Measurements from ENCODE around the gene LIPE. TPM values are rescaled to one million over a fixed set of nuclear protein-coding genes. Genes with fewer than 3 reads are reported as not detected.

Gene LIPE
- total RNA-seq, 1 donor from 2014 or later: 55.8 TPM

DNA sequence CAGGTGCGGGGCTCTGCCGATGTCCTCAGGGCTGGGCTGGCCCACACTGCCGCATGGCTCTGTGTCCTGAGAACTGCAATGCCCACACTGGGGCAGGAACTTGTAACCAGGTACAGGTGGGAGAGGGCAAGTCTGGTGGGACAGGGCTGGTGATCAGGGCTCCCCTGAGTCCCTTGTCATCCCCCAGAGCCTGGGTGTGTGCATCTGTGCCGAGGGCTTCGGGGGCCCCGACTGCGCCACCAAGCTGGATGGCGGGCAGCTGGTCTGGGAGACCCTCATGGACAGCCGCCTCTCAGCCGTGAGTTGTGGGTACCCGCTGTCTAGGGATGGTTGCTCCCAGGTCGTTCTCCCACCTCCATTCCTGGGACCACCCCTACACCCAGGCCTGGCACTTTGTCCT, 71.3 kb downstream of the LIPE start:
- H3K4me1 ChIP-seq: no peaks in the 10 kb centered on the region
- H3K9me3 ChIP-seq (replicated peaks): no peaks in the 10 kb centered on the region
- no peak overlapping the region for H3K27ac ChIP-seq (replicated peaks)
- H3K36me3 ChIP-seq: peaks cover 93% of the 10 kb centered on the region
- no peaks in the 10 kb centered on the region for H3K27me3 ChIP-seq (ENCODE audit: low read depth)
- intact Hi-C loops (cut with micrococcal nuclease): no loop called here
- no peak for DNase-seq
- TF ChIP-seq, protein P1, sequence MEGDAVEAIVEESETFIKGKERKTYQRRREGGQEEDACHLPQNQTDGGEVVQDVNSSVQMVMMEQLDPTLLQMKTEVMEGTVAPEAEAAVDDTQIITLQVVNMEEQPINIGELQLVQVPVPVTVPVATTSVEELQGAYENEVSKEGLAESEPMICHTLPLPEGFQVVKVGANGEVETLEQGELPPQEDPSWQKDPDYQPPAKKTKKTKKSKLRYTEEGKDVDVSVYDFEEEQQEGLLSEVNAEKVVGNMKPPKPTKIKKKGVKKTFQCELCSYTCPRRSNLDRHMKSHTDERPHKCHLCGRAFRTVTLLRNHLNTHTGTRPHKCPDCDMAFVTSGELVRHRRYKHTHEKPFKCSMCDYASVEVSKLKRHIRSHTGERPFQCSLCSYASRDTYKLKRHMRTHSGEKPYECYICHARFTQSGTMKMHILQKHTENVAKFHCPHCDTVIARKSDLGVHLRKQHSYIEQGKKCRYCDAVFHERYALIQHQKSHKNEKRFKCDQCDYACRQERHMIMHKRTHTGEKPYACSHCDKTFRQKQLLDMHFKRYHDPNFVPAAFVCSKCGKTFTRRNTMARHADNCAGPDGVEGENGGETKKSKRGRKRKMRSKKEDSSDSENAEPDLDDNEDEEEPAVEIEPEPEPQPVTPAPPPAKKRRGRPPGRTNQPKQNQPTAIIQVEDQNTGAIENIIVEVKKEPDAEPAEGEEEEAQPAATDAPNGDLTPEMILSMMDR (IDR thresholded peaks at IDR 0.05; ENCODE audit: borderline replicate concordance): no peak
- H3K4me3 ChIP-seq: no peak overlapping the region

DNA sequence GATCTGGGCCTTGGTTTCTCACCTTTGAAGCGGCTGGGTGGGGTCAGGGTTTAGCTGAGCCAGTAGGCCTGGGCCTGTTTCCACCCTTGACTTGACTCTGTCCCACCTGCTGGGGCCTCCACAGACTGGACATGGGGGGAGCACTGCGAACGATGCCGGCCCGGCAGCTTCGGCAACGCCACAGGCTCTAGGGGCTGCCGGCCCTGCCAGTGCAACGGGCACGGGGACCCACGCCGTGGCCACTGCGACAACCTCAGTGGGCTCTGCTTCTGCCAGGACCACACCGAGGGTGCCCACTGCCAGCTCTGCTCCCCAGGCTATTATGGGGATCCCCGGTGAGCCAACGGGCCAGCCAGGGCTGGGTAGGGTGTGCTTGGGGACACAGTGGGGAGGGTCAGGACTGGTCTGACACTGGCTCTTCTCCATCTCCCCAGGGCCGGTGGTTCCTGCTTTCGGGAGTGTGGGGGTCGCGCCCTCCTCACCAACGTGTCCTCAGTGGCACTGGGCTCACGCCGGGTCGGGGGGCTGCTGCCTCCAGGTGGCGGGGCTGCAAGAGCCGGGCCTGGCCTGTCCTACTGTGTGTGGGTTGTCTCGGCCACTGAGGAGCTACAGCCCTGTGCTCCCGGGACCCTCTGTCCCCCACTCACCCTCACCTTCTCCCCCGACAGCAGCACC, 73.7 kb downstream of the LIPE start:
- H3K27me3 ChIP-seq (ENCODE audit: low read depth): no peaks in the 10 kb centered on the region
- intact Hi-C loops (cut with micrococcal nuclease): no loop called here
- no peak overlapping the region for H3K27ac ChIP-seq (replicated peaks)
- no peaks in the 10 kb centered on the region for H3K4me1 ChIP-seq
- H3K36me3 ChIP-seq: peaks cover 96% of the 10 kb centered on the region
- H3K9me3 ChIP-seq (replicated peaks): no peaks in the 10 kb centered on the region
- no peak overlapping the region for H3K4me3 ChIP-seq
- no peak for DNase-seq
- TF ChIP-seq, protein P1 (IDR thresholded peaks at IDR 0.05; ENCODE audit: borderline replicate concordance): no peak

DNA sequence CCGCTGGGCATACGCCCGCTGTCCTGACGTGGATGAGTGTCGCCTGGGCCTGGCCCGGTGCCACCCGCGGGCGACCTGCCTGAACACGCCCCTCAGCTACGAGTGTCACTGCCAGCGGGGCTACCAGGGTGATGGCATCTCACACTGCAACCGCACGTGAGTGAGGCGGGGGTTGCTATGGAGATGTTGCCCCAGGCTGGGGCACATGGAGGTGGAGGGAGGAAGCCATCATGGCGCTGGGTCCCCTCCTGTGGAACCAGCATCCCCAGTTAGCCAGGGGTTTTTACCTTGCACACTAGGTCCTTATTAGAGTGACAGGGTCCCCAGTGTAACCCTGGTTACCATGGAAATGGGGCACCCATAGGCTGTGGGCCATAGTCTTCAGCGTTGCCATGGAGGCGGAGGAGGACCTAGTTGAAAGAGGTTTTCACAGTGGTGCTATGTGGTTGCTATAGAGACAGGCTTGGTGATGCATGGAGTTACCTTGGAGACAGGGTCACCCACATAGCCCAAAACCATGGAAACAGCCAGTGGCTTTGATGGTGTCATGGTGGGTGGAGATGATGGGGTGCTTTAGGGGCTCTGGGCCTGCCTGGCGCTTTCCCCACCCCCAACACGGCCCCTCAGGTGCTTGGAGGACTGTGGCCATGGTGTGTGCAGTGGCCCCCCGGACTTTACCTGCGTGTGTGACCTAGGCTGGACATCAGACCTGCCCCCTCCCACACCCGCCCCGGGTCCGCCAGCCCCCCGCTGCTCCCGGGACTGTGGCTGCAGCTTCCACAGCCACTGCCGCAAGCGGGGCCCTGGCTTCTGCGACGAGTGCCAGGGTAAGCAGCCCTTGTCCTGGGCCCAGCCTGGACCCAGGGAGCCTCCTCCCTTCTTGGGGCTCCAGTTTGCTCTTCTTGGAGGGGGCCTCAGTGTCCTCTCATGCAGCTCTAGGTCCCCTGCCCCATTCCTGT, 74.6 kb downstream of the LIPE start:
- Histone ChIP-seq H3K9me3 (replicated peaks) (no peaks in the 10 kb centered on the region), H3K4me1 (no peaks in the 10 kb centered on the region), H3K27me3 (ENCODE audit: low read depth) (no peaks in the 10 kb centered on the region), H3K36me3 (peaks cover 96% of the 10 kb centered on the region), H3K27ac (replicated peaks) (no peak overlapping the region), H3K4me3 (no peak overlapping the region)
- TF ChIP-seq, protein P1 (IDR thresholded peaks at IDR 0.05; ENCODE audit: borderline replicate concordance): no peak
- DNase-seq: no peak
- intact Hi-C loops (cut with micrococcal nuclease): no loop called here

Other genes with a start within 250 kb of the LIPE start
- 15.8 TPM for gene DEDD2, start 209.7 kb downstream of the LIPE start, total RNA-seq
- gene ZNF526, start 207.1 kb downstream of the LIPE start, total RNA-seq: 5.9 TPM
- gene GSK3A, start 184.8 kb downstream of the LIPE start, total RNA-seq: 37.6 TPM
- 33.5 TPM for gene ERF, start 172.3 kb downstream of the LIPE start, total RNA-seq
- 33.3 TPM for gene CIC, start 158.1 kb downstream of the LIPE start, total RNA-seq
- not detected for gene PRR19, start 125.3 kb downstream of the LIPE start, total RNA-seq
- gene PAFAH1B3, start 124.8 kb downstream of the LIPE start, total RNA-seq: 2.1 TPM
- gene TMEM145, start 114.1 kb downstream of the LIPE start, total RNA-seq: 0.36 TPM
- 34.3 TPM for gene MEGF8, start 101.8 kb downstream of the LIPE start, total RNA-seq
- gene CNFN, start 37.1 kb downstream of the LIPE start, total RNA-seq: 0.49 TPM
- not detected for gene CXCL17, start 15.6 kb upstream of the LIPE start, total RNA-seq
- 3.4 TPM for gene CEACAM1, start 101.1 kb upstream of the LIPE start, total RNA-seq
- not detected for gene CEACAM8, start 167.5 kb upstream of the LIPE start, total RNA-seq

Measured in left ventricle myocardium inferior (tissue), 1 donor.